Retinal pigment epithelial cell (primary cell): ENCODE data around the gene MEP1B.
"Not testable (repeated sequence)": the region's sequence is repeated elsewhere in the genome, so short reads cannot be mapped to it uniquely, and the experiment has no call there.

Experiments
- DNase-seq: peaks from one replicate; pipeline ENCODE4 v3.0.0-alpha.2; 2010; ENCODE audit warnings: low read depth
- H3K4me3 ChIP-seq: 2 replicates; pipeline ENCODE4 v1.5.1; 2011; ENCODE audit warnings: mild to moderate bottlenecking, low read length, control low read depth, moderate library complexity
- TF ChIP-seq, protein P1 (sequence below): conservative IDR thresholded peaks from 2 replicates; pipeline ENCODE4 v1.5.1; 2011; ENCODE audit warnings: low read depth, low read length, control low read depth, inconsistent platforms

MEP1B gene

GRCh38 chr18:32160547-32160946 lies 29.3 kb upstream of the MEP1B start:
- TF ChIP-seq, protein P1, sequence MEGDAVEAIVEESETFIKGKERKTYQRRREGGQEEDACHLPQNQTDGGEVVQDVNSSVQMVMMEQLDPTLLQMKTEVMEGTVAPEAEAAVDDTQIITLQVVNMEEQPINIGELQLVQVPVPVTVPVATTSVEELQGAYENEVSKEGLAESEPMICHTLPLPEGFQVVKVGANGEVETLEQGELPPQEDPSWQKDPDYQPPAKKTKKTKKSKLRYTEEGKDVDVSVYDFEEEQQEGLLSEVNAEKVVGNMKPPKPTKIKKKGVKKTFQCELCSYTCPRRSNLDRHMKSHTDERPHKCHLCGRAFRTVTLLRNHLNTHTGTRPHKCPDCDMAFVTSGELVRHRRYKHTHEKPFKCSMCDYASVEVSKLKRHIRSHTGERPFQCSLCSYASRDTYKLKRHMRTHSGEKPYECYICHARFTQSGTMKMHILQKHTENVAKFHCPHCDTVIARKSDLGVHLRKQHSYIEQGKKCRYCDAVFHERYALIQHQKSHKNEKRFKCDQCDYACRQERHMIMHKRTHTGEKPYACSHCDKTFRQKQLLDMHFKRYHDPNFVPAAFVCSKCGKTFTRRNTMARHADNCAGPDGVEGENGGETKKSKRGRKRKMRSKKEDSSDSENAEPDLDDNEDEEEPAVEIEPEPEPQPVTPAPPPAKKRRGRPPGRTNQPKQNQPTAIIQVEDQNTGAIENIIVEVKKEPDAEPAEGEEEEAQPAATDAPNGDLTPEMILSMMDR = no peak
- DNase-seq = no peak
- no peak overlapping the region for H3K4me3 ChIP-seq

GRCh38 chr18:32167980-32168730 lies 21.7 kb upstream of the MEP1B start:
- H3K4me3 ChIP-seq = no peak overlapping the region
- TF ChIP-seq, protein P1 = no peak
- DNase-seq = no peak

GRCh38 chr18:32173654-32174053 lies 16.2 kb upstream of the MEP1B start:
- DNase-seq = no peak
- H3K4me3 ChIP-seq = no peak overlapping the region
- TF ChIP-seq, protein P1 = no peak

GRCh38 chr18:32174719-32175118 lies 15.1 kb upstream of the MEP1B start:
- DNase-seq = no peak
- H3K4me3 ChIP-seq = no peak overlapping the region
- TF ChIP-seq, protein P1 = no peak

DNA sequence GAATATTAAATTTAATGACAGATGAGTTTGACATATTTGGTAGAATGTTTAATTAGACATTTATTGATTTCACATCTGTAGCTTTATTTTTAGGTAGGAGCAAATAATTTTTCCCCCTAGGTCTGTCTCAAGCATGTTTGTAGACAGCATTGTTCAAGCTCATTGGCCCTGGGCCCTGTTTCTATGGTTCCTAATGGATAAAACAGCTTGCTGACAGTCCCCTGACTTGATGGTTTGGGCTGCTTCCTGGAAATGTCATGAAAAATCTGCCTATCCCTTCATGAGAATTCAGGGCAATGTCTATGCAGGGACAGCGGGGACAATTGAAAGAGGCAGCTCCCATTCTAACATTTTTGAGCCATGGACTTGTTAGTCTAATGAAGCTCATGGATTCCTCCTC lies 14.6 kb upstream of the MEP1B start:
- H3K4me3 ChIP-seq = no peak overlapping the region
- no peak for DNase-seq
- TF ChIP-seq, protein P1 = no peak

GRCh38 chr18:32176745-32177144 lies 13.1 kb upstream of the MEP1B start:
- H3K4me3 ChIP-seq, DNase-seq: not testable (repeated sequence)

DNA sequence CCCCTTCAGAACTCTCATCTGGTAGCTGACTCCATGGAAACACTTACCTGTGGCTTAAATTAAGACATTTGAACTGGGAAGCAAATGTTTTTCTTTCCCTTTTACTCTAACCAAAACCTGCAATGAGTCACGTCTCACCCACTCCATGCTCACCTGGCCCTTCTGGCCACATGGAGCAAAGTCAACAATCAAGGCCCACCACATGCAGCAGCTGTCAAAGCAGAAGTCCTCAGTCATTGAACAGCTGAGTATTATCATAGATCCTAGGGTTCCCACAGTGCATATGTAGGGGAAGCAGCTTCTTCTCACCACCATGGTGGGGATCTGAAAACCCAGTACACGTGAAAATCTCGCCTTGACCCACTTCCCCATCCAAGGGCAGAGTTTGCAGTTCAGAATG lies 12.3 kb upstream of the MEP1B start:
- TF ChIP-seq, protein P1 = no peak
- DNase-seq = no peak
- H3K4me3 ChIP-seq = no peak overlapping the region

GRCh38 chr18:32183503-32183902 lies 6.3 kb upstream of the MEP1B start:
- no peak overlapping the region for H3K4me3 ChIP-seq
- DNase-seq = no peak
- TF ChIP-seq, protein P1 = no peak
